Stomach smooth muscle (tissue), 2 donors: Measurements from ENCODE around the gene CYP4F3.
A peak's percentile ranks its signal among the peaks of the same experiment; 100 is the strongest.
"Not testable (repeated sequence)": the region's sequence is repeated elsewhere in the genome, so short reads cannot be mapped to it uniquely, and the experiment has no call there.

Source experiments
- H3K27ac ChIP-seq: one replicate; pipeline ENCODE4 v1.7.0; 2013; ENCODE audit warnings: mild to moderate bottlenecking, low read length, inconsistent platforms
- H3K27me3 ChIP-seq, 2 donors: one replicate each; pipeline ENCODE4 v1.7.0; 2013; ENCODE audit warnings: low read length in 2 of 2; ENCODE audit not compliant: insufficient read depth in 2 of 2, control insufficient read depth in 1 of 2
- H3K36me3 ChIP-seq, 2 donors: one replicate each; pipeline ENCODE4 v1.7.0; 2013; ENCODE audit warnings: low read length in 2 of 2; ENCODE audit not compliant: control insufficient read depth in 2 of 2, insufficient read depth in 2 of 2
- H3K4me1 ChIP-seq: one replicate; pipeline ENCODE4 v1.7.0; 2013; ENCODE audit warnings: low read length; ENCODE audit not compliant: control insufficient read depth, insufficient read depth
- H3K4me3 ChIP-seq, 2 donors: one replicate each; pipeline ENCODE4 v1.7.0; 2013; ENCODE audit warnings: low read length in 2 of 2
- H3K9ac ChIP-seq, 2 donors: one replicate each; pipeline ENCODE4 v1.7.0; 2013; ENCODE audit warnings: low read length in 2 of 2, mild to moderate bottlenecking in 1 of 2
- H3K9me3 ChIP-seq, 2 donors: one replicate each; pipeline ENCODE4 v1.7.0; 2013; ENCODE audit warnings: low read length in 2 of 2; ENCODE audit not compliant: control insufficient read depth in 2 of 2
- donor health status: healthy.
- donor health status: Pancreatic carcinoma.

Gene CYP4F3

DNA sequence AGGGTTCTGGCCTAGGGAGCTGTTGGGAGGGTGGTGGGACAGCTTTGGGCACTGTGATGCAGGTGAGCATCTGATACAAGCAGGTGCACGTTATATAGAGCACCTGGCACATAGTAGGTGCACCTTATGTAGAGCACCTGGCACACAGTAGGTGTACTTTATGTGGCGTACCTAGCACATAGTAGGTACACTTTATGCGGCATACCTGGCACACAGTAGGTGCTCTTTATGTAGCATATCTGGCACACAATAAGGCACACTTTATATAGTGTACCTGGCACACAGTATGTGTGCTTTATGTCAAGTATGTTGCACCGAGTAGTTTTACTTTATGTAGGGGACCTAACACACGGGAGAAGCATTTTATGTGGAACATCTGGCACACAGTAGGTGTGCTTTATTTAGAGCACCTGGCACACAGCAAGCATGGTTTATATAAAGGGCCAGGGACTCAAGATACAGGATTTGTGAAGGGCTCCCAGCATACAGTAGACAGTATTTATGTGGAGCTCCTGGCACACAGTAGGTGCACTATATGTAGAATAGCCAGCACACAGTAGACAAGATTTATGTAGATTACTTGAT, 30.6 kb downstream of the CYP4F3 start:
- no peak overlapping the region for H3K9ac ChIP-seq
- H3K36me3 ChIP-seq, result no peaks in the 10 kb centered on the region
- H3K4me3 ChIP-seq, result no peak overlapping the region
- H3K9me3 ChIP-seq, result no peaks in the 10 kb centered on the region
- H3K4me1 ChIP-seq, result peaks cover 18% of the 10 kb centered on the region
- H3K27ac ChIP-seq, result no peak overlapping the region
- peaks cover 0 to 2% of the 10 kb centered on the region in 2 donors for H3K27me3 ChIP-seq

- H3K27ac ChIP-seq, result peak overlapping the region; percentile 46
- peaks cover 18% of the 10 kb centered on the region for H3K4me1 ChIP-seq
- H3K27me3 ChIP-seq, result no peaks in the 10 kb centered on the region
- peak overlapping the region in 1 of 2 donors; percentile 28 for H3K9ac ChIP-seq
- H3K4me3 ChIP-seq, result peak overlapping the region in 1 of 2 donors; percentile 8
- H3K36me3 ChIP-seq, result no peaks in the 10 kb centered on the region
- no peaks in the 10 kb centered on the region for H3K9me3 ChIP-seq
Observed at GRCh38 chr19:15671891-15672579, 31.3 kb downstream of the CYP4F3 start.

- H3K9me3 ChIP-seq, result no peaks in the 10 kb centered on the region
- H3K4me1 ChIP-seq, result peaks cover 18% of the 10 kb centered on the region
- H3K9ac ChIP-seq, result peak within 1 kb of the TSS in 1 of 2 donors; percentile 28
- H3K27ac ChIP-seq, result peak within 1 kb of the TSS; percentile 46
- no peaks in the 10 kb centered on the region for H3K36me3 ChIP-seq
- peak within 1 kb of the TSS in 1 of 2 donors; percentile 44 for H3K4me3 ChIP-seq
- H3K27me3 ChIP-seq, result no peaks in the 10 kb centered on the region
Observed at GRCh38 chr19:15672580-15673175, 32.0 kb downstream of the CYP4F3 start, which contains the start of gene CYP4F12. Gene CYP4F12, plus strand, starts transcription at chr19:15673087. Its CDS starts 443 bp downstream, at chr19:15673530.

- H3K9me3 ChIP-seq, result no peaks in the 10 kb centered on the region
- H3K27ac ChIP-seq, result peak overlapping the region; percentile 18
- H3K27me3 ChIP-seq, result no peaks in the 10 kb centered on the region
- H3K36me3 ChIP-seq, result no peaks in the 10 kb centered on the region
- peak overlapping the region in 1 of 2 donors; percentile 44 for H3K4me3 ChIP-seq
- H3K4me1 ChIP-seq, result peaks cover 18% of the 10 kb centered on the region
- H3K9ac ChIP-seq, result no peak overlapping the region
Observed at GRCh38 chr19:15673176-15673654, 32.5 kb downstream of the CYP4F3 start.

GRCh38 chr19:15675560-15675959, 34.9 kb downstream of the CYP4F3 start:
- H3K9ac ChIP-seq, result no peak overlapping the region
- H3K4me3 ChIP-seq, result no peak overlapping the region
- H3K9me3 ChIP-seq, result no peaks in the 10 kb centered on the region
- no peaks in the 10 kb centered on the region for H3K36me3 ChIP-seq
- H3K27ac ChIP-seq, result no peak overlapping the region
- peaks cover 18% of the 10 kb centered on the region for H3K4me1 ChIP-seq
- no peaks in the 10 kb centered on the region for H3K27me3 ChIP-seq

DNA sequence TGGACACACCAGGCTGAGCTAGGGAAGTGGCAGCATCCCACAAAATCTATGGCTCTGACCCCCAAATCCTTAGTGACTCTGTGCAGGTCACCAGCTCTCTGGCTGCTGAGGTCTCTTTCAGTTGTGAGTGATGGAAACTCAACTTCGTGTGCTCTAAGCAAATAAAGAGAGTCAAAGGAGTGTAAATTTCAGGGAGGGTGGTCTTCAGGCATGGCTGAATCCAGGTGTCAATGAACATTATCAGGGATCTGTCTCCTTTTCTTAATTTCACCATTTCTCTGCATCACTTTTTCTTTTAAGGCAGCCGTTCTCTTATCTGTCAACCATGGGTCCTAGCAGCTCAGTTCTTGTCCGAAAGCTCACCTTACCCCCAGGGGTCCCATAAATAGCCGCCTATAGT, 38.4 kb downstream of the CYP4F3 start:
- Histone ChIP-seq H3K36me3 (peaks cover 0 to 3% of the 10 kb centered on the region in 2 donors), H3K4me3 (no peak overlapping the region)

DNA sequence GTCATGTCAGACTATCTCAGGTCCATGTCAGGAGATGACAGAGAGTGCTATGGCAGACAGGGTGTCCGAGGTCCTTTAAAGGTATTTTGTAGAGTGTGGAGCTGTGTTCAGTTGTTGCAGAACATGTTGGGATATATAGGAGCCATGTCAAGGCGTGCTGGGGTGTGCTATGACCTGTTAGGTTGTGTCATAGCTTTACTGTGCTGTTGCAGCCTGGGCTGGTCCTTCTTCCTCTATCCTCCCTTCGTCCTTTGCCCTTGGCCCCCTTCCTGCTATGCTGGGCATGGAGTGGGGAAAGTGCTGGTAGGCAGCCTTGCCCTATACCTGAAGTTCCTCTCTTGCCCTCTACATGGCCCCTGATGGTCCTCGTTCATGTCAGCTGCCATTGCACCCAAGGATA, 39.2 kb downstream of the CYP4F3 start:
- H3K27me3 ChIP-seq, H3K9ac ChIP-seq, H3K36me3 ChIP-seq, H3K27ac ChIP-seq, H3K4me1 ChIP-seq, H3K9me3 ChIP-seq, H3K4me3 ChIP-seq: not testable (repeated sequence)

More for the DNA sequence above, 38.4 kb downstream of the CYP4F3 start:
- H3K9ac ChIP-seq, result no peak overlapping the region
- H3K27me3 ChIP-seq, result peaks cover 0 to 3% of the 10 kb centered on the region in 2 donors
- H3K27ac ChIP-seq, result no peak overlapping the region
- no peaks in the 10 kb centered on the region for H3K4me1 ChIP-seq
- H3K9me3 ChIP-seq, result no peaks in the 10 kb centered on the region

- H3K9me3 ChIP-seq, result no peaks in the 10 kb centered on the region
Observed at GRCh38 chr19:15680478-15681322, 40.0 kb downstream of the CYP4F3 start.

GRCh38 chr19:15683411-15683810, 42.7 kb downstream of the CYP4F3 start:
- no peak overlapping the region for H3K27ac ChIP-seq
- no peak overlapping the region for H3K4me3 ChIP-seq
- no peaks in the 10 kb centered on the region for H3K9me3 ChIP-seq
- no peaks in the 10 kb centered on the region for H3K4me1 ChIP-seq
- H3K9ac ChIP-seq, result no peak overlapping the region
- peaks cover 0 to 3% of the 10 kb centered on the region in 2 donors for H3K36me3 ChIP-seq
- H3K27me3 ChIP-seq, result peaks cover 0 to 4% of the 10 kb centered on the region in 2 donors

More at GRCh38 chr19:15680478-15681322, 40.0 kb downstream of the CYP4F3 start:
- no peak overlapping the region for H3K4me3 ChIP-seq
- H3K9ac ChIP-seq, result no peak overlapping the region
- peaks cover 0 to 3% of the 10 kb centered on the region in 2 donors for H3K36me3 ChIP-seq
- no peaks in the 10 kb centered on the region for H3K4me1 ChIP-seq
- peaks cover 0 to 3% of the 10 kb centered on the region in 2 donors for H3K27me3 ChIP-seq
- H3K27ac ChIP-seq, result no peak overlapping the region

DNA sequence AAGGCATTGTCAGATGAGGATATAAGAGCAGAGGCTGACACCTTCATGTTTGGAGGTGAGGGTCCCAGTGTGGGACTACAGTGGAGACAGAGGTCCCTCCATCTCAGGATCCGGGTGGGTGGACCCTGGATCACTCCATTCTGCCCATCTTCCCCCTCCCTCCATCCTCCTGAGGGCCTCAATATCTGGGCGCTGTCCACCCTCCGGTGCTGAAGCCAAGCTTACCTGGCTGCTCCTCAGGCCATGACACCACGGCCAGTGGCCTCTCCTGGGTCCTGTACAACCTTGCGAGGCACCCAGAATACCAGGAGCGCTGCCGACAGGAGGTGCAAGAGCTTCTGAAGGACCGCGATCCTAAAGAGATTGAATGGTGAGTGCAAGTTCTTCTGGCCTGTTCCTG, 44.1 kb downstream of the CYP4F3 start:
- Histone ChIP-seq H3K36me3 (peaks cover 0 to 3% of the 10 kb centered on the region in 2 donors), H3K4me1 (no peaks in the 10 kb centered on the region), H3K9ac (no peak overlapping the region), H3K27me3 (peaks cover 0 to 4% of the 10 kb centered on the region in 2 donors), H3K9me3 (no peaks in the 10 kb centered on the region), H3K27ac (no peak overlapping the region), H3K4me3 (no peak overlapping the region)
